ENCODE results near the gene ABHD17C. TPM values are rescaled to one million over a fixed set of nuclear protein-coding genes. Genes with fewer than 3 reads are reported as not detected.

Gene ABHD17C
- total and polyA plus RNA-seq, 2 of the 8 experiments (the other 6 are each of a cell fraction or from before 2014, with no cell fraction given) = 20.2 to 29.8 TPM

DNA sequence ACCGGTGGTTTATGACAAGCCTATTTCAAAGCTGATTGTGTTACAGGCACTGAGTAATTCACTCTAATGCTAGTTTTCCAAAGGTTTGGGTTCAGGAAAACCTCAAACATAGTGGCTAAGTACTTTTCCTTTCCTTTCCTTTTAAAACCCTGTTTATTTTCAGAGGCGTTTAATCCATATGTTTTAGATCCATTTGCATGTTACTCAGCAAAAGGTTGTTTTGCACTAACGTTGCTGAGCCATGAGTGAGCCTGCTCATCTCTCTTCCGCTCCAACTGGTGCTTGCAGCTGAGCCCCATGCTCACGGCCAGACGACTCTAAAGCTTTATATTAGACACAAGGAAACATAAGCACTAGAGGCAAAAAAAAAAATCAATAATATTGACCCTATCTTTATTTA is 93.4 kb downstream of the ABHD17C start:
- Histone ChIP-seq H3K79me1 (ENCODE audit: low read depth, low read length) (no peaks in the 10 kb centered on the region; the same call in 1 of the 2 replicates), H4K91ac (replicated peaks; ENCODE audit: insufficient read length, low read length) (no peak overlapping the region), H3K4me2 (ENCODE audit: insufficient read depth in 1 of 2, low read depth in 2 of 2, low read length in 2 of 2) (no peak overlapping the region), H4K20me1 (replicated peaks in 1 of 2; ENCODE audit: control insufficient read depth in 1 of 2, insufficient read depth in 2 of 2, low read length in 2 of 2) (no peaks in the 10 kb centered on the region), H2BK5ac (ENCODE audit: low read depth, low read length) (no peak overlapping the region), H3K9ac (replicated peaks in 1 of 4; ENCODE audit: extremely low read depth in 1 of 4, low read depth in 3 of 4, low read length in 3 of 4) (no peak overlapping the region), H3K4me3 (ENCODE audit: extremely low read depth in 1 of 4, insufficient read depth in 2 of 4, low read depth in 3 of 4, low read length in 4 of 4) (no peak overlapping the region), H3K4me1 (replicated peaks in 1 of 4; ENCODE audit: control insufficient read depth in 3 of 4, insufficient read depth in 4 of 4, low read length in 3 of 4) (no peaks in the 10 kb centered on the region), H3K79me2 (ENCODE audit: control insufficient read depth in 1 of 2, insufficient read depth in 2 of 2, low read length in 2 of 2) (no peaks in the 10 kb centered on the region), H3K27me3 (replicated peaks in 1 of 4; ENCODE audit: control insufficient read depth in 3 of 4, extremely low read depth in 1 of 4, insufficient read depth in 3 of 4, low read length in 3 of 4) (no peaks in the 10 kb centered on the region; a peak in 1 of 7 replicates), H2AFZ (ENCODE audit: low read length) (no peak overlapping the region), H3K27ac (ENCODE audit: low read depth, low read length) (no peak overlapping the region), H2BK20ac (ENCODE audit: low read length) (no peak overlapping the region), H4K8ac (ENCODE audit: extremely low read depth, insufficient read depth, low read length) (no peak overlapping the region), H2BK15ac (ENCODE audit: low read length) (no peak overlapping the region), H2BK12ac (ENCODE audit: low read depth, low read length) (no peak overlapping the region), H3K23me2 (ENCODE audit: low read depth, low read length) (no peaks in the 10 kb centered on the region), H3K36me3 (ENCODE audit: control insufficient read depth in 2 of 4, insufficient read depth in 4 of 4, low read length in 3 of 4) (no peaks in the 10 kb centered on the region), H4K5ac (ENCODE audit: insufficient read length, low read depth, low read length) (no peak overlapping the region), H3K56ac (replicated peaks; ENCODE audit: insufficient read length, low read depth, low read length) (no peak overlapping the region), H2AK5ac (ENCODE audit: low read depth, low read length) (no peak overlapping the region), H3K18ac (ENCODE audit: extremely low read depth, low read length) (no peak overlapping the region), H3K4ac (replicated peaks; ENCODE audit: insufficient read length, low read depth, low read length) (no peak overlapping the region), H3K14ac (ENCODE audit: insufficient read length) (no peak overlapping the region), H3K9me3 (ENCODE audit: insufficient read depth in 2 of 2, low read depth in 1 of 2, low read length in 1 of 2) (no peaks in the 10 kb centered on the region), H3K23ac (ENCODE audit: insufficient read length) (no peak overlapping the region), H2BK120ac (replicated peaks; ENCODE audit: low read depth, low read length) (no peak overlapping the region)
- ChIA-PET POLR2A (ENCODE audit: partially characterized antibody) (interaction anchor here (1.1 kb wide), 1 partner anchor 11 kb away, joined by 3 read pairs; no protein-coding TSS in a partner anchor), CTCF (ENCODE audit: partially characterized antibody) (interaction anchor here (1.0 to 5.5 kb wide), 4 partner anchors 9 to 182 kb away, joined by 3 to 31 read pairs (median 15); partner anchors contain the start of gene CEMIP)
- WGBS, 2 experiments (ENCODE audit: extremely low coverage in 1 of 2, insufficient coverage in 1 of 2, insufficient read length in 1 of 2, insufficient replicate concordance in 2 of 2, low coverage in 1 of 2, low lambda C conversion rate in 2 of 2, missing lambda C conversion rate in 1 of 2) = 82% methylated on average over 5 of the region's 6 CpGs; no CpG with 5 or more reads in 1 of the 2 experiments
- DNase-seq (ENCODE audit: low read depth in 1 of 2, low spot score in 2 of 2) (no peak), FAIRE-seq (no peak)
- no peak for TF ChIP-seq GABPA (IDR thresholded peaks at IDR 0.05; ENCODE audit: borderline replicate concordance, insufficient read depth, low read length)
- no peak for TF ChIP-seq CREB1 (IDR thresholded peaks at IDR 0.05)
- no peak for TF ChIP-seq BRCA1 (IDR thresholded peaks at IDR 0.05; ENCODE audit: low read depth, low read length)
- TF ChIP-seq KDM5A (IDR thresholded peaks at IDR 0.05; ENCODE audit: low read length) = no peak
- TF ChIP-seq, protein P1, sequence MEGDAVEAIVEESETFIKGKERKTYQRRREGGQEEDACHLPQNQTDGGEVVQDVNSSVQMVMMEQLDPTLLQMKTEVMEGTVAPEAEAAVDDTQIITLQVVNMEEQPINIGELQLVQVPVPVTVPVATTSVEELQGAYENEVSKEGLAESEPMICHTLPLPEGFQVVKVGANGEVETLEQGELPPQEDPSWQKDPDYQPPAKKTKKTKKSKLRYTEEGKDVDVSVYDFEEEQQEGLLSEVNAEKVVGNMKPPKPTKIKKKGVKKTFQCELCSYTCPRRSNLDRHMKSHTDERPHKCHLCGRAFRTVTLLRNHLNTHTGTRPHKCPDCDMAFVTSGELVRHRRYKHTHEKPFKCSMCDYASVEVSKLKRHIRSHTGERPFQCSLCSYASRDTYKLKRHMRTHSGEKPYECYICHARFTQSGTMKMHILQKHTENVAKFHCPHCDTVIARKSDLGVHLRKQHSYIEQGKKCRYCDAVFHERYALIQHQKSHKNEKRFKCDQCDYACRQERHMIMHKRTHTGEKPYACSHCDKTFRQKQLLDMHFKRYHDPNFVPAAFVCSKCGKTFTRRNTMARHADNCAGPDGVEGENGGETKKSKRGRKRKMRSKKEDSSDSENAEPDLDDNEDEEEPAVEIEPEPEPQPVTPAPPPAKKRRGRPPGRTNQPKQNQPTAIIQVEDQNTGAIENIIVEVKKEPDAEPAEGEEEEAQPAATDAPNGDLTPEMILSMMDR (IDR thresholded peaks at IDR 0.05; ENCODE audit: control extremely low read depth in 1 of 3, insufficient read depth in 1 of 3, low read depth in 1 of 3, low read length in 3 of 3) = no peak

All from H1 (cell line).